ENCODE data around the gene SLC41A3.

The SLC41A3 gene

DNA sequence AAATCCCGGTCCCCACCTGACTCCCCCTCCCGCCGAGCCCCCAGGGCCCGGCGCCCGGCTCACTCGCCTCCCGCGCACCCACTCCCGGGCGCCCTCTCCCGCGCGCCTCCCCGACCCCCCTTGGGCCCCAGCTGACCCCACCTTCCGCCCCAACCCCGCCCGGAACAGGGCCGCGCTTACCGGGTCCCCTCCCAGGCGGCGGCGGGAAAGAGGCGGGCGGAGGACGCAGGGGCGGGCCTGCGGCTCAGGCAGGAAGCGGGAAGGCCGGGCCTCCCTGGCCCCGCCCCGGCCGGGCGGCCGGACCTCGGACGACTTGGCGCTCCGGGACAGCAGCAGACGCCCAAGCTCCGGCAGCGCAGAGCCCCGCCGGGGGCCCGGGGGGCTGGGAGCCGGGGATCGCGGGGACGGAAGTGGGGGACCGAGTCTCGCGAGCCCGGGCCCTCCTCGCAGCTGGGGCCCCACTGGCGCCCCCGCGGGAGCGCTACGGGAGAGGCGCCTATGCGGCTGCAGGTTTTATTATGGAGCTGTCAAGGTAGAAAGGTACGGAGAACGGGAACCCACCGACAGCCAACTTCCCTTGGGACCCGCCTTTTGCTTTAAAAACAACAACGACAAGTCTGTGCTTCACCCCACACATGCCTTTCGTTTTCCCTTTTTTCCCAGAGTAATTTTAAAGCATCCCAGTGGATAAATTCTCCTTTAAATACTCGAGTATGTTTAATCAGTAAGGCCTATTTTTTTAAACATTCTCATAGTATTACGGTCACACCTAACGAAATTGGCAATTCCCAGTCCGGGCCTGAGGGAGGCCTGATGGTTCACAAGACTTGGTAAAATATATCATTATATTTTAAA is at the start of gene SLC41A3:
Gene SLC41A3, minus strand, starts transcription at position 212 of the 855 bp plus-strand sequence. CDS start 15,905 bp downstream, outside the sequence.
- peak; percentile 40 for DNase-seq

DNA sequence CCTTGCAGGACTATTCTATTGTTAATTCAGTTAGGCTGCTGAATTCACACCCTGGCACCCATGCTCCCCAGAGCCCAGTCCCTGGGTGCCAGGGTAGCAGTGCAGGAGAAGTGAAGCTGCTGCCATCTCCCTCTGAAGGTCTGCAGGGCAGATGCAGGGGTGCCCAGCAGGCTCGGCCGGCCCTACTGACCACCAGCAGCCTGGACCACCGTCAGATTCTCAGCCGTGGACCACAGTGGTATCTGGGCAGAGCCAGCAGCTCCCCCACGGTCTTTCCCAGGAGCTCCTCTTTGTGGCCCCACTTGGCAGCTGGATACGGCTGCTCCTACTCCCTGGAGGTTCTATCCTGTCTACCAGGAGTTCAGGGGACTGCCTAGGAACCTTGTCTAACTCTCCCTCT is 49.7 kb upstream of the SLC41A3 start:
- no peak for DNase-seq

DNA sequence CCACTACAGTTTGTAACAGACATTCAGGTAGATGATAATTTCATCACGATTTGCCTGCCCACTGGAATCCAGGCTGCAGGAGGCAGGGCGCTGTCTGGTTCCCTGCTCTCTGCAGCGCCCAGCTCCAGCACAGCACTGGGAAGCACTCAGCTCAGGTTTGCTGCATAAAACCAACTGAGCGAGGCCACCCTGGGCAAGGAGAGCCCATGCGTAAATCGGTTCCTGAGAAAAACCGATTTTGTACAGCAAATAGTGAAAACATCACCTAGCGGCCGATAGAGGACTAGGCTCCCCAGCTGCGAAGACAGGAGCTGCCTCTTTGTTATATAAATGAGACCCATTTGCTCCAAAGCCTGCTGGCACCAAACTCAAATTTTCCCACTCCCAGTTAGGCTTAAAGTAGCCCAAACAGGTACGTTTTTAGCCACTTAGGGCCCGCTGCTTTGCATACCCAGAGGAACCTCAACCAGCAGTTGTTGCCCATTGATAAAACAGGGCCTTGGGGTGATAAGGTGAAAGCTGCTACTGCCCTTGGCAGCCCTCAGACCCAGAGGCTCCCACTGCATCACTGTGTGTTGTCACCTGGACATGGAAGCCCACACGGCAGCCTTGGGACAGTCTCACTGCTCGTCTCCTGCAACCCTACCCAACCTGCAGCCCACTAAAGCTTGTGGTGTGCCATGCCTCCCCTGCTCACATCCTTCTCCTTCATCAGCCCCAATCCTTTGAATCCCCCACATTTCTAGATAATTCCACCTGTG is 49.0 kb upstream of the SLC41A3 start:
- no peak for DNase-seq

DNA sequence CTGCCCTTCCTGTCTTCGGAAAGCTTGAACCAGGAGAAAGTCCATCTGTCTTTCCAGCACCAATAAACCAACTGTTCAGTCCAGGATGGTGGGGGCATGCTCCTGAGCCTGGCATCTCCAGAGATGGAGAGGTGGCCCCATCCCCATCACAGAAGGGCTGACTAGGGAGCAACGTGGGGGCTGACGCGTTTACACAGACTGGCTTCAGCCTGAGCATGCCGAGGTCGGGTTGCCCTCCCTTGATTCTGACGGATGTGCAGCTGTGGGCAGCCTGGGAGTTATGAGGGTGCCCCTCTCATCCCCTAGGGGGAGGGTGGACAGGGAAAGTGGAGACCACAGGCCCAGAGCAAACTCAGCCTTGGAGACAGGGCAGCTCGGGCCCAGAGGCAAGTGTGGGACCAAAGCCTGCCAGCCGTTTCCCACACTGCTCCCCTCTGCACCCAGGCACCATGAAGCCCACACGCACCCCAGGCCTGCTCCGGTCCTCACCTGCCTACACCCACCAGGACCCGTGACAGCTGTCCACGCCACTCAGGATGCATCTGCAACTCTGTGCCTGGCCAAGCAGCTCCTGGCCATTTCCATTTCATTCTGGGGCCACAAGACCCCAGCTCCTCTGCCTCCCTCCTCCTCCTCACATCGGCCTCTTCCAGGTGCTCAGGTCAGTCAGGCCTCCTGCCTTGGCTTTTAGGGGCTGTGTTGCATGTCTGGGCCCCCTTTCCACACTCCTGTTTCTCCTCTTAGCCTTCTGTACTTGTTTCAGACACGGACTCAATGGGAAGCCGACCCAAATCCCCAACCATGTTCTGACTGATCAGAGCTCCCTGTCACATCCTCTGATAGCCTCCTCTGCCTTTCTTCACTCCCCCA is 48.2 kb upstream of the SLC41A3 start:
- no peak for DNase-seq

DNA sequence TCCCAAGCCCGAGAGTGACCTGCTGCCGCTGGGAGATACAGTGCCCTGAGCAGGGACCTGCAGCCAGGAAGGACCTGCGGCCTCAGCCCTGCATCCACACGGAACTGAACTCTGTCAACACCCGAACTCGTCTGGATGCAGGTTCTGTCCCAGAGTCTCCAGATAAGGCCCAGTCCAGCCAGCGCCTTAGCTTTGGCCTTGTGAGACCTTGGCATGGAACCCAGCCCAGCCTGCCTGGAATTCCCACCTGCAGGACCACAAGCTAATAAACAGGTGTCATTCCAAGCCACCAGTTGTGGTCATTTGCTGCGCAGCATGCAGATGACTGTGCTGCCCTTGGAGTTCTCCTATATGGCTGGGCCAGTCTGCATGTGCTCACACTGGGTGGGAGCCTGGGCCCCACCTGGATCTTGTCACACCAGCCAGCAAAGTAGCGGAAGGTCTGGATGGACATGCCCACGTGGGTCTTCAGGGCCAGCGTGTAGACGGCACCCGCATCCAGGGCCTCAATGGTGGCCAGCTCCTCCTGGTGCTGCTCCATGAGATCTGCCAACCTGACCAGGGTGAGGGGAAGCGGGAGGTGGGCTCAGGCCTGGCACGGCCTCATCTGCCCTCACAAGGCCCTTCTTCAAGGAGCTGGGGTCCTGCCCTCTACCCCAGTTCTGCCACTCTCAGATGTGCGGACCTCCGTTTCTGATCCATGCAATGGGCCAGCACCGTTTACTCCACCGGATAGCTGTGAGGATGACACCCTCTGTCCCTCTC is 47.2 kb upstream of the SLC41A3 start:
- no peak for DNase-seq

DNA sequence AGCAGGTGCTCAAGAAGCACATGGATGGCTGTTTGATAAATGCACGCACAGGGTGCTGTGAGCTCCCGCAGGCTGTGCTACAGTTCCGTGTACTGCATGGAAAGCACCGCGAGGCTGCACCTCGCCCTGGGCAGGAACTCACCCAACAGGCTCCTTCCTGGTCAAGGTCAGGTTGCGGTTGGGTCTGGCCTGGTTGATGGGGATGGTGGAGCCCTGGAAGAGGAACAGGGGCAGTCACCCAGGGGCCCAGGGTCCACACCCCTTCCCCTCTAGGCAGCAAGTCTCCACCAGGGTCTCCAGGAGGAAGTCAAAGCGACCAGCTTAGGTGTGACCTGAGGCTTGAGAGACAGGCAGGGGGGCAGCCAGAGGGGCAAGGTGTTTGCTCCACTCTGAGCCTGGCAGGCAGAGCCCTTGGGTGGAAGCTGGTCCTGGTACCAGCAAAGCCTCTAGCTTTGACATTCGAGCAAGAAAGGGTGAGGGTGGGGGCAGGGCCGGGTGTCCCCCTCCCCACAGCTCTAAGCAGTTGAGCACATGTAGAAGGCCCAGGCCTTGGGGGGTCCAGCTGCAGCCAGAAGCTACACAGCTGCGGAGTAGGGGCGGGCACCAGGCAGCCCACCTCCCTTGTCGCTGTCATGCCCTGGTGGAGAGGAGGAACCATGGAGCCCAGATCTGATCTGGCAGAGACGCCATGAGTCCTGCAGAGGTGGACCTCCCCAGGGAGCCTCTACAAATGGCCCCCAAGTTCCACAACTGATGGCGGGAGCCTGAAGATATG is 46.3 kb upstream of the SLC41A3 start:
- no peak for DNase-seq

DNA sequence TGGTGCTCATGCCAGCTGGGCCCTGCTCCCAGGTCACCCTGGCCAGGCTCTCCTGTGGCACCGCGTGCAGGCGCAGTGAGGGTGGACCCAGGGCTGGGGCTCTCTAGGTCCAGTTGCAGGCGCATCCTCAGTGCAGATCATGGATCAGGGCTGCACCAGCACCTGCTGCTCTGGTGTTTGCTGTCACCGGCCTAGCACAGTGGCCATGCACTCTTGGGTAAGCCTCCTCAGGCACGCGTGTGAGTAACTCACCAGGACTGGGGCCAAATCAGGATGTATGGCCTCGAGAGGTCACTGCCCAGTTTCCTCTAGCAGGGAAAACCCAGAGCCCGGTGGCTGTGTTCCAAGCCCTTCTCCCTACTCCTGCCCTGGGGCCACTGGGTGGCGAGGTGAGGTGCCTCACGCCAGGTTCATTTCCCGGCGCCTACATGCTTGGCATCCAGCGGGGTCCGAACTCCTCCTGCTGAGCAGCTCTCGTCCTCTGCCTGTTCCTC is 45.5 kb upstream of the SLC41A3 start:
- no peak for DNase-seq

DNA sequence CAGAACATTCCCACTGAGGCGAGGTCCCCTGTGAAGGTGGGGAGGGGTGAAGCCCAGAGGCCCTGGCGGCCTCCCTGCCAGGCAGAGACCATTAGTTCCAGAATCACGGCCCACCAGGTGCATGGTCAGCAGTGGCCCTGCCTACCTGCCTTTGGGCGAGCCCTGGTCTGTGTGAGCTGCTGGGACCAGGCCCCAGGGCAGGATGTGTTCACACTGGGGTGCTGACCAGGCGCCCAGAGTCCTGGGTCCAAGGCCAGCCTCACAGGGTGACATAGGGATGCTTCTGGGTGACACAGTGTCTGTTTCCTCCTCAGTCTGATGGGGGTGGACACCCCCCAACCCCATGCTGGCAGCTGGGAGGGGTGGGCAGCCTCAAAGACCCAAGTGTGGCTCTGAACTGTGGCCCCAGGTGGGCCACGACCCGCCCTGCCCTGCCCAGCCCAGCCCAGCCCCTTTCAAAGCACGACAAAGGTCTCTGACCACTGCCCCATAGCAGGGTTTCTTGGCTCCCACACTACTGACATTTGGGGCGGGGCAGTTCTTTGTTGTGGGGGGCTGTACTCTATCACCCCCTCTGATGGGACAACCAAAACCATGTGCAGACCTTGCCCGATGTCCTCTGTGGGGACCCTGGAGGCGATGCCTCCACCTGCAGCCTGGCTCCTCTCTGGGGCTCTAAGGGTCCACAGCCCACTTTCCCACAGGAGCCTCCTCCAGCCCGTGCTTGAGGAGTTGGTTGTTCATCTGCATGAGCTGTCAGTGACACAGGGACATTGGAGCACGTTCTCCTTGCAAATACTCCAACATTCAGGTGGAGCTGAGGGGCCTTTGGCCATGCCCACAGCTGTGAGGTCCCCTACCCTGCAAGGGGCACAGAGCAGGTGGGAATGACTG is 44.8 kb upstream of the SLC41A3 start:
- no peak for DNase-seq

DNA sequence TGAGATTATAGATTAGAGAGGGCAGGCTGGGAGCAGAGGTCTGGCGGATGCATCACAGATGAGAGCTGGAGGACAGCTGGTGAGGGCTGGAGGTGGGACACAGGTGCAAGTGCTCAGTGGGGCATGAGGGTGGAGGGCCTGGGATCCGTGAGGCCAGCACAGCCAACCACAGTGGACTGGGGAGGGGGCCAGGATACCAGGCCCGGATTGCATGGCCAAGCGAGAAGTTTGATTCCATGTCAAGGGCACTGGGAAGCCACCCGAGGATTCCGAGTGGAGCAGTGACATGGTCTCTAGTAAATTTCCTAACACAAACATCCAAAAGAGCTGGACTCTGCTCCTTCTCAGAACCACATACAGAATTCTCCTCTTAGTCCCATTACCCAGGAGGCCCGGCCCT is 44.0 kb upstream of the SLC41A3 start:
- DNase-seq, result no peak

DNA sequence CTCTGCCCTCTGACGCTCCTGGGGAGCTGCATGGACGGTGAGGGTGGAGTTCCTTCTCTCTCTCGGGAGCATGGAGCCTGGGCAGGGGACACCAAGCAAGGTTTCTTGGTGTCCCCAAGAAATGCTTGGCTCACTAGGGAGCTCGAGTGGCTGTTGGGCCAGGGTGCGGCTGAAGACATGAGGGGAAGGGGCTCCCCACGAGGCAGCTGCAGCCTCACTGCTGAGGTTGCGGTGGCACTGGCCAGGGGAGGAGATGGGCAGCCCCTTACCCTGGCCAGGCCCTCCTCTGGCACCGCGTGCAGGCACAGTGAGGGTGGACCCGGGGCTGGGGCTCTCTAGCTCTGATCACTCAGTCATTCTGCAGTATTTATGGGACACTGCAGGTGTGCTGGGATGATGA is 43.5 kb upstream of the SLC41A3 start:
- DNase-seq, result no peak

DNA sequence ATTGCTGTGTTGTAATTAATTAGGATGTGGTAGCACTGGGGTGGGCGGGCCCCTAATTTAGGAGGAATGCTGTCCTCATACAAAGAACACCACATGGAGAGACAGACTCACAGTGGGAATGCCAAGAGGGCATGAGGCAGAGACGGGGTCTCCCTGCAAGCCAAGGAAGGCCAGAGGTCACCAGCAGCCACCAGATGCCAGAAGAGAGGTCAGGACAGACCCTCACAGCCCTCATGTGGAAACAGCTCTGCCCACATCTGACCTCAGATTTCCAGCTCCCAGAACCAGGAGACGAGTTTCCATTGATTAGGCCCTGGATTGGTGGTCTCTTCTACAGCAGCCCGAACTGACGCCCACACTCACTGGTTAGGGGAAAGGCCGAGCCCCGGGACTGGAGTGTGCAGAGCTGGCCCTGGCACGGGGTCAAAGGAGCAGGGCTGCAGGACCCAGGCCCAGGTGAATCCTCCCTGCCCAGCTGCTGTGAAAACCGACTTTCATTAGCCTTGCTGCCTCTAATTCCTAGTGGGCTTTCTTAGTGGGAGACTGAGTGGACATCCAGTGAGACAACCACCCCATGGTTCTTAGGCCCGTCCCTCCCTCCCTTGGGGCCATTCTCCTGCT is 43.0 kb upstream of the SLC41A3 start:
- DNase-seq, result no peak

DNA sequence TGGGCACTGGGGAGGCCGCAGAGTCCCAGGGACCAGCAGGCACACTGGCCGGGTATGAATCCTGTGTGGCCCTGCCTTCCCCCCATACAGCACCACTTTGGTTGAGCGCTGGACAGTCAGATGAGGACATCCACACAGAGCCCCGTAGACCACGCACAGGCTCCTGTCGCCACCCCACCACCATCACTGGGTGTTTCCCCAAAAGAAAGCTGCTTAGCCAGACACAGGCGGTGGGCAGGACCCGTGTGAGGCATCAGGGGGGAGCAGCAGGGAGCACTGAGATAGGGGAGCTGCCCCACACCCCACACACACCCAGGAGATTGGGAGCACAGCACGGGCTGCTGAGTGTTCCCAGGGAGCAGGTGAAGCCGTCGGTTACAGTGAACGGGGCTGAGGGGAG is 42.4 kb upstream of the SLC41A3 start:
- DNase-seq, result no peak

DNA sequence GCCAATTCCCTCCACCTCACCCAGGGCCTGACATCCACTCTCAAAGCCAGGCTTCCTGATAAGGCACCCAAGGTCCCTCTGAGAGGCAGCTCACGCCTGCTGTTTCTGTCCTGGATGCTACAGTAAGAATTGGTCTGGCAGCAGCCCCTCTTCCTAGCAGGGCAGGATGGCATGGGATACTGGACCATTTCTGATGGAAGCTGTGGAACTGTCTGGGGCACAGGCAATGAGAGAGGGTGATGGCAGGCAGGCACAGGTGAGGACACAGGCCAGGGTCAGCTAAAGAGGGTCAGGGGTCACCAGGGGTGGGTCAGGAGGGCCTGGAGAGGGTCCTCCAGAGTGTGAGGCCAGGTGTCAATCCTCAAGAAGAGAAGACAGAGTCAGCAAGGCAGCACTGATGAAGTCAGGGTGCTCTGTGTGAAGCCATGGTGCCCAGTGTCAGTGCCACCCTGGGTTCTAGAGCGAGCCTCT is 41.9 kb upstream of the SLC41A3 start:
- DNase-seq, result no peak

DNA sequence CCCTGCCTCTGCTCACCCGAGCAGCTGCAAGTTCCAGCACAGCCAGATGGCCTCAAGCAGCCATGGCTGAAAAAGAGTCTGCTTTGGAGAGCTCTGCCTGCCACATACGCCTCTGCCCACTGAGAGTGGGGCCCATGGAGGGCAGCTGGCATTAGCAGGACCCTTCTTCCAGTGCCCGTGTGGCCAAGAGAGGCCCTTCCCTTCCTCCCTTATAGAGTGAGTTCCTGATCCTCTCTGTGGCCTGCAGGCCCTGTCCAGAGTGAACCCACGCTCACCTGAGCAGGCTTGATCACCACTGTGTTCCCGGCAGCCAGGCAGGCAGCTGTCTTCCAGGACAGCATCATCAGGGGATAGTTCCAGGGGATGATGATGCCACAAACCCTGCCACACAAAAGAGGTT is 41.4 kb upstream of the SLC41A3 start:
- no peak for DNase-seq

DNA sequence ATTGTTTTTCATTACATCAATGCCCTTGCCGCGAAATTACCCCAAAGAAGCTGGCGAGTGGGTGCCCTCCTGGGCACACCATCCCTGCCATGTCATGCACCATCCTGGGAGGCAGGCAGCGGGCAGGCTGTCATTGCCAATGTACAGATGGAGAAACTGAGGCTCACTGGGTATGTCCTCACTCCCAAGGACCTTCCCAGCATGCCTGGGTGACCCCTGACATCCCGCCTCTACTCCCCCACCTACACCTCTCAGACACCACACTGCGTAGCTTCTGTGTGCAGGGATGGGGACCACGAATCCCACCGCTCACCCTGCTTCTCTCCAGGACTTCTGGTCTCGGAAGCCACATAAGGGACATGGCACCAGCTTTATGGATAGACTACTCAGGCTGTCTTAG is 41.0 kb upstream of the SLC41A3 start:
- no peak for DNase-seq

DNA sequence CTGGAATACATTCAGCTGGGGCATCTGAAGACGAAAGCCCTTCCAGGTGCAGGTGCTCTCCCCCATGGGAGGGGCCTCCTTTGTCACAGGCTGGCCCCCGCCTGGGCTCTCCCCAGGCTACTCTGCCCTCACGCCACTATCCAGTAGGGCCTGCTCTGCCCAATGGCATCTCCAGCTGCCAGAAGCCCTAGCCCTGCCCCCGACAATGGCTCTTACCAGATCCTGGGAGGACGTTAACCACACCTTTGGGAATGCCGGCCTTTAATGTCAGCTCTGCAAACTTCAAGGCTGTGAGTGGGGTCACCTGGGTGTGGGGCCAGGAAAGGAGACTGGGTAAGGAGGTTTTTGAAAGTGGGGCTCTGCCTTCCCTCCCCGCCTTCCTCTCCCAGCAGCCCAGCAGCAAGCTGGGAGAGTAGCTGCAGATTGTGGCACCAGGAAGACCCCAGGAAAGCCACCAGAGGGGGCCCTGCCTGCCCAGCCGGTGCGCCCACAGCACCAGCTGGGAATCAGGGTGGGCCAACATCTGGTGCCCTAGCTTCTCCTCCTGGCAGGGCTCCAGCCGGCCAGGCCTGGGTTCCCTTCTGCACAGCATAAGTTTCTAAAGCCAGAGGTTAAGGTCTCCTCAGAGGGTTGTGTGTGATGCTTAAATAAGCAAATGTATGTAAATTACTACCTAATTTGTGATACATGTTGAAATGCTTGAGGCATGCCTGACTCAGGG is 40.4 kb upstream of the SLC41A3 start:
- peak; percentile 5 for DNase-seq

DNA sequence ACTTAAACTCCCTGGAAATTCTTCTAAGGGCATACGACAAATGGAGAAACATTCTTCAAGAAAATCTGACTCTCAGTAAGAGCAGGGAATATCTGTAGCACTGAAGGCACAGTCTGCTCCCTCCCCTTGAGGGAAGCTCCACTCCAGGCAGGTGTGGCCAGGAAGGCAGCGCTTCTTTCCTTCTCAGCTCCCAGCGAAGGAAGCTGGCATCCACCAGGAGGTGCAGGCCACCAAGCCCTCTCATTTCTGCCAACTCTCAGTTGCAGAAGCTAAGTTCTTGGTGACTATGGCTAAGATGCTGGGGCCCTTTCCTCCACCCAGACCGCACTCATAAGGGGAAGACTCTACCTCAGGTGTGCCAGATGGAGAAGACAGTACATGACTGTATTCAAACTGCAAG is 37.7 kb upstream of the SLC41A3 start:
- DNase-seq, result no peak

DNA sequence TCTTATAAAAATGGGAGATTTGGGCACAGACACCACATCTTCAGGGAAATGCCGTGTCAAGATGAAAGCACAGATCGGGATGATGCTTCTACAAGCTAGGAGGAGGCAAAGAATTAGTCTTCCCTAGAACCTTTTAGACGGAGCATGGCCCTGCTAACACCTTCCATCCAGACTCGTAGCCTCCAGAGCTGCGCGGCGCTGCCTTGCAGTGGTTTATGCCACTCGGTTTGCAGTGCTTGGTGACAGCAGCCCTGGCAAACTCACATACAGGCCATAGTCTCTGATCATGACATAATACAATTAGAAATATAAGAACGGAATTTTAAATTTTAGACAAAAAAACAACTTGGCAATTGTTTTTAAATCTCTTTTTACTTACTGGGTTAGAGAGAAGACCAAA is 37.1 kb upstream of the SLC41A3 start:
- no peak for DNase-seq

DNA sequence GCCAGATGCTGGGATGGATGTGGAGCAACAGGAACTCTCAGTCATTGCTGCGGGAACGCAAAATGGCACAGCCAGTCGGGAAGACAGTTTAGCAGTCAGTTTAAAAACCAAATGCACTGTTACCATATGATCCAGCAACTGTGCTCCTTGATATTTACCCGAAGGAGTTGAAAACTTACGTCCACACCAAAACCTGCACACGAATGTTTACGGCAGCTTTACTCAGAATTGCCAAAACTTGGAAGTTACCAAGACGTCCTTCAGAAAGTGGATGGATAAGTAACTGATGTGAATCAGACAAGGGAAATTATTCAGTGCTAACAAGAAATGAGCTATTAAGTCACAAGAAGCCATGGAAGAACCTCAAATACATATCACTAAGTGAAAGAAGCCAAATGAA is 36.1 kb upstream of the SLC41A3 start:
- DNase-seq, result no peak

All from NCI-H510A (cell line).